PFSK-1 (cell line): ENCODE results near the gene GALNT5.

Source experiments
- FOXP2 ChIP-seq: optimal IDR thresholded peaks from 2 replicates; pipeline ENCODE3; 2011; ENCODE audit warnings: borderline replicate concordance, control low read depth, inconsistent platforms; ENCODE audit not compliant: insufficient read depth; ENCODE audit errors: extremely low read length, extremely low read depth
- POLR2AphosphoS5 ChIP-seq: IDR thresholded peaks from 2 replicates; pipeline ENCODE4 v1.6.1; 2012; ENCODE audit warnings: low read depth, mild to moderate bottlenecking, control low read depth, low read length, moderate library complexity
- REST ChIP-seq, 2 experiments: IDR thresholded peaks; 2 replicates each; pipeline versions ENCODE4 v1.6.1 to v1.8.0; 2011 to 2012; ENCODE audit warnings: low read depth in 2 of 2, low read length in 2 of 2, control low read depth in 1 of 2, inconsistent platforms in 1 of 2, mild to moderate bottlenecking in 1 of 2, moderate library complexity in 1 of 2; ENCODE audit not compliant: insufficient read depth in 1 of 2
- SIN3A ChIP-seq: IDR thresholded peaks from 2 replicates; pipeline ENCODE4 v1.6.1; 2012; ENCODE audit warnings: mild to moderate bottlenecking, low read length, moderate library complexity, borderline replicate concordance; ENCODE audit not compliant: insufficient read depth
- TAF1 ChIP-seq: IDR thresholded peaks from 2 replicates; pipeline ENCODE4 v1.6.1; 2012; ENCODE audit warnings: low read length, control low read depth, borderline replicate concordance; ENCODE audit not compliant: insufficient read depth

GALNT5 gene

GRCh38 chr2:157320409-157320808 is 62.9 kb downstream of the GALNT5 start:
- no peak for TF ChIP-seq POLR2AphosphoS5
- TF ChIP-seq REST (IDR thresholded peaks at IDR 0.05; ENCODE audit: insufficient read depth in 1 of 2, low read depth in 2 of 2, low read length in 2 of 2) = no peak
- TF ChIP-seq SIN3A = no peak
- no peak for TF ChIP-seq FOXP2
- no peak for TF ChIP-seq TAF1

- TF ChIP-seq FOXP2 = no peak
- TF ChIP-seq SIN3A = no peak
- no peak for TF ChIP-seq REST (IDR thresholded peaks at IDR 0.05; ENCODE audit: insufficient read depth in 1 of 2, low read depth in 2 of 2, low read length in 2 of 2)
Observed at GRCh38 chr2:157321466-157321865, 64.0 kb downstream of the GALNT5 start.

GRCh38 chr2:157322432-157322831 is 64.9 kb downstream of the GALNT5 start:
- TF ChIP-seq POLR2AphosphoS5 (no peak), SIN3A (no peak), FOXP2 (no peak)

GRCh38 chr2:157324331-157324843 is 66.9 kb downstream of the GALNT5 start:
- no peak for TF ChIP-seq SIN3A
- no peak for TF ChIP-seq REST (IDR thresholded peaks at IDR 0.05; ENCODE audit: insufficient read depth in 1 of 2, low read depth in 2 of 2, low read length in 2 of 2)
- no peak for TF ChIP-seq FOXP2
- TF ChIP-seq POLR2AphosphoS5 = no peak
- TF ChIP-seq TAF1 = no peak

- no peak for TF ChIP-seq SIN3A
- no peak for TF ChIP-seq POLR2AphosphoS5
- TF ChIP-seq TAF1 = no peak
- TF ChIP-seq FOXP2 = no peak
Observed at GRCh38 chr2:157325786-157326185, 68.3 kb downstream of the GALNT5 start, which contains the start of gene ERMN. Gene ERMN (minus strand): TSS chr2:157325824. CDS start chr2:157325642, 182 bp downstream.

GRCh38 chr2:157326698-157327097 is 69.2 kb downstream of the GALNT5 start:
- TF ChIP-seq POLR2AphosphoS5 = no peak

GRCh38 chr2:157327200-157327599 is 69.7 kb downstream of the GALNT5 start:
- no peak for TF ChIP-seq FOXP2
- no peak for TF ChIP-seq REST (IDR thresholded peaks at IDR 0.05; ENCODE audit: insufficient read depth in 1 of 2, low read depth in 2 of 2, low read length in 2 of 2)
- no peak for TF ChIP-seq SIN3A
- no peak for TF ChIP-seq TAF1
- TF ChIP-seq POLR2AphosphoS5 = no peak
